ENCODE measurements around the gene SPAM1. TPM values are rescaled to one million over a fixed set of nuclear protein-coding genes. Genes with fewer than 3 reads are reported as not detected.

Gene SPAM1, protein sequence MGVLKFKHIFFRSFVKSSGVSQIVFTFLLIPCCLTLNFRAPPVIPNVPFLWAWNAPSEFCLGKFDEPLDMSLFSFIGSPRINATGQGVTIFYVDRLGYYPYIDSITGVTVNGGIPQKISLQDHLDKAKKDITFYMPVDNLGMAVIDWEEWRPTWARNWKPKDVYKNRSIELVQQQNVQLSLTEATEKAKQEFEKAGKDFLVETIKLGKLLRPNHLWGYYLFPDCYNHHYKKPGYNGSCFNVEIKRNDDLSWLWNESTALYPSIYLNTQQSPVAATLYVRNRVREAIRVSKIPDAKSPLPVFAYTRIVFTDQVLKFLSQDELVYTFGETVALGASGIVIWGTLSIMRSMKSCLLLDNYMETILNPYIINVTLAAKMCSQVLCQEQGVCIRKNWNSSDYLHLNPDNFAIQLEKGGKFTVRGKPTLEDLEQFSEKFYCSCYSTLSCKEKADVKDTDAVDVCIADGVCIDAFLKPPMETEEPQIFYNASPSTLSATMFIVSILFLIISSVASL
- not detected in 2 replicates for total RNA-seq

- Histone ChIP-seq H3K27me3 (ENCODE audit: control insufficient read depth, insufficient read depth, low read length) (no peaks in the 10 kb centered on the region), H3K36me3 (ENCODE audit: control insufficient read depth, insufficient read depth, low read length) (no peaks in the 10 kb centered on the region), H3K4me3 (ENCODE audit: low read depth, low read length) (no peak within 1 kb of the TSS)
- no peak for TF ChIP-seq CTCF (IDR thresholded peaks at IDR 0.05; ENCODE audit: insufficient read depth, low read length, poor library complexity, severe bottlenecking)
- DNase-seq (ENCODE audit: low read depth): no peak
Observed at GRCh38 chr7:123924941-123925340, at the start of gene SPAM1. SPAM1 (plus strand) TSS chr7:123925241; CDS start chr7:123953571, 28,330 bp downstream.

GRCh38 chr7:123876557-123877256, 48.3 kb upstream of the SPAM1 start:
- no peak for TF ChIP-seq CTCF (IDR thresholded peaks at IDR 0.05; ENCODE audit: insufficient read depth, low read length, poor library complexity, severe bottlenecking)
- Histone ChIP-seq H3K36me3 (ENCODE audit: control insufficient read depth, insufficient read depth, low read length) (no peaks in the 10 kb centered on the region), H3K27me3 (ENCODE audit: control insufficient read depth, insufficient read depth, low read length) (no peaks in the 10 kb centered on the region), H3K4me3 (ENCODE audit: low read depth, low read length) (no peak overlapping the region)
- DNase-seq (ENCODE audit: low read depth): no peak

- TF ChIP-seq CTCF (IDR thresholded peaks at IDR 0.05; ENCODE audit: insufficient read depth, low read length, poor library complexity, severe bottlenecking): no peak
- Histone ChIP-seq H3K27me3 (ENCODE audit: control insufficient read depth, insufficient read depth, low read length) (no peaks in the 10 kb centered on the region), H3K36me3 (ENCODE audit: control insufficient read depth, insufficient read depth, low read length) (no peaks in the 10 kb centered on the region), H3K4me3 (ENCODE audit: low read depth, low read length) (no peak overlapping the region)
- no peak for DNase-seq (ENCODE audit: low read depth)
Observed at GRCh38 chr7:123879628-123880027, 45.4 kb upstream of the SPAM1 start.

- no peak for TF ChIP-seq CTCF (IDR thresholded peaks at IDR 0.05; ENCODE audit: insufficient read depth, low read length, poor library complexity, severe bottlenecking)
- Histone ChIP-seq H3K4me3 (ENCODE audit: low read depth, low read length) (no peak overlapping the region), H3K27me3 (ENCODE audit: control insufficient read depth, insufficient read depth, low read length) (no peaks in the 10 kb centered on the region), H3K36me3 (ENCODE audit: control insufficient read depth, insufficient read depth, low read length) (no peaks in the 10 kb centered on the region)
- DNase-seq (ENCODE audit: low read depth): no peak
Observed at GRCh38 chr7:123881300-123881699, 43.7 kb upstream of the SPAM1 start.

DNA sequence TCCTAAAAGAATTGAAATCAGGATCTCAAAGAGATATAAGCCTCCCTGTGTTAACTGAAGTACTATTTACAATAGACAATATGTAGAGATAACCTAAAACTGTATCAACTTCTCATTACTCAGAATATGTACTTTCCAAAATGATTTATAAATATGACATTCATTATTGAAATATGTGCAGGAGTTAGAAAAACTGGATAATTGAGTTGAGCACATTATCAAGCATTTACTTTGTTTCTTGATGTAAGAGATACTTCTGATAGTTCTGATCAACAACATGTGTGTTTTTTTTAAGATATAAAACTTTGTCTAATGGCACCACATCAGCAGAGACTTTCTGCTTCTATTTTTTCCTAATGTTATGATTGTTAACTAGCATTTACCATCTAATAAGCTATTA, 41.9 kb upstream of the SPAM1 start:
- H3K36me3 ChIP-seq (ENCODE audit: control insufficient read depth, insufficient read depth, low read length): no peaks in the 10 kb centered on the region
- no peak for TF ChIP-seq CTCF (IDR thresholded peaks at IDR 0.05; ENCODE audit: insufficient read depth, low read length, poor library complexity, severe bottlenecking)
- DNase-seq (ENCODE audit: low read depth): no peak

More for the DNA sequence above, 41.9 kb upstream of the SPAM1 start:
- Histone ChIP-seq H3K27me3 (ENCODE audit: control insufficient read depth, insufficient read depth, low read length) (no peaks in the 10 kb centered on the region), H3K4me3 (ENCODE audit: low read depth, low read length) (no peak overlapping the region)
